Body of pancreas (tissue), 4 donors: ENCODE data around the gene TRAF4. TPM values are rescaled to one million over a fixed set of nuclear protein-coding genes. Genes with fewer than 3 reads are reported as not detected.

ENCODE experiments used
- ATAC-seq: fragments of 150-250 bp; one replicate; pipeline ENCODE4 v1.9.1; 2016
- DNase-seq, 4 donors: peaks; one replicate each; pipeline ENCODE4 v3.0.0-alpha.2; 2019
- H3K27ac ChIP-seq, 4 donors: fragments of 200-600 bp; sonication (generic); 1 replicate in 3 of 4; 2 replicates in 1 of 4; pipeline versions ENCODE4 v1.5.1 to v1.6.1; 2016 to 2019; ENCODE audit warnings: mild to moderate bottlenecking in 1 of 4, mixed read lengths in 1 of 4, moderate library complexity in 1 of 4
- H3K27me3 ChIP-seq, 2 donors: fragments of 200-600 bp; sonication (generic); one replicate each; pipeline ENCODE4 v1.6.0; 2016; ENCODE audit warnings: mild to moderate bottlenecking in 1 of 2
- H3K36me3 ChIP-seq, 2 donors: fragments of 200-600 bp; sonication (generic); replicated peaks in 1 of 2; 2 replicates each; pipeline ENCODE4 v1.5.1; 2016; ENCODE audit warnings: low read depth in 2 of 2; ENCODE audit not compliant: insufficient read depth in 1 of 2
- H3K4me1 ChIP-seq: fragments of 200-600 bp; sonication (generic); one replicate; pipeline ENCODE4 v1.6.0; 2016
- H3K4me3 ChIP-seq, 2 donors: fragments of 200-600 bp; sonication (generic); 1 replicate in 1 of 2; 2 replicates in 1 of 2; pipeline ENCODE4 v1.5.1; 2016 to 2019
- H3K9me3 ChIP-seq, 3 donors: fragments of 200-600 bp; sonication (generic); 1 replicate in 2 of 3; 2 replicates in 1 of 3; pipeline ENCODE4 v1.5.1; 2016
- POLR2A ChIP-seq, 3 donors: fragments of 450-650 bp; IDR thresholded peaks; one replicate each; pipeline ENCODE4 v1.6.1; 2016; ENCODE audit warnings: antibody characterized with exemption in 3 of 3, mild to moderate bottlenecking in 2 of 3
- WGBS, 2 donors: methylation state at CpG; one replicate each; pipeline ENCODE4 v1.1.5; 2017; 5-methylcytosine and 5-hydroxymethylcytosine counted together
- intact Hi-C: fragments of 100-400 bp; cut with DNase I; formaldehyde crosslinking; loops from one replicate; pipeline ENCODE4 v1.15.1; 2023
- total RNA-seq, 2 donors: library from RNA; depleted of rRNA; stranded (reverse); fragments of >200 nt; gene quantifications; one replicate each; pipeline ENCODE4 v1.1.0, GENCODE V29; 2016
- TF ChIP-seq, protein P1 (sequence below), 7 experiments: fragments of 450-650 bp in 4 of 7; fragments of 200-600 bp in 3 of 7; sonication (generic) in 3 of 7; IDR thresholded peaks; one replicate each; pipeline ENCODE4 v1.5.1; 2016 to 2019; ENCODE audit warnings: antibody characterized with exemption in 7 of 7

Gene TRAF4
- total RNA-seq, 2 donors from 2014 or later = 27.5 to 48.1 TPM

DNA sequence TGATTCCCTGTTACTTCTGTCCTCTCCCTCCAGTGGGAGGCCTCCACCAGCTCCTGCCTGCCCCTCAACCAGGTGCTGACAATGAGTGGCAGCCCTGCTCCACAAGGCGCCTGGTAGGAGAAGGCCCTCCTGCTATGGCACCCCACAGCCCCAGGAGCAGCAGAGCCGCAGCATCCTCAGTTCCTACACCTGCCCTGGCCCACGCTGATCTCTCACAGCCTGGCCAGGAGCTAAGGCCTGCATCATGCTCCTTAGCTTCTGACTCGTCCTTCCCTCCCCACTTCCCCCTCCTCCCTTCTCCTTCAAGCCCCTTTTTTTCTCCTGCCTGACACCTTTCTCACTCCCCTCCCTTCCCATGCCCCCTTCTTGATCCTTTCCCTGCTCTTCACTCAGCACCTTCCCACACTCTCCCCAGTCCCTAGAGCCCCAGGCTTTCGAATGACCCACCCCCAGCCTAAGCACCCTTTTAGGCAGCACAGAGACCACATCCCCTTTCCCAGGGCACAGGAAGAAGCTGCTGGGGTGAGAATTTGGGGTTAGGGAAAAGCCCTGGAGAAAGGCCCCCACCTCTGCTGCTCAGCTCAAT is 38.6 kb upstream of the TRAF4 start:
- H3K9me3 ChIP-seq = no peaks in the 10 kb centered on the region
- H3K4me1 ChIP-seq = no peaks in the 10 kb centered on the region
- H3K27ac ChIP-seq = no peak overlapping the region
- TF ChIP-seq, protein P1, sequence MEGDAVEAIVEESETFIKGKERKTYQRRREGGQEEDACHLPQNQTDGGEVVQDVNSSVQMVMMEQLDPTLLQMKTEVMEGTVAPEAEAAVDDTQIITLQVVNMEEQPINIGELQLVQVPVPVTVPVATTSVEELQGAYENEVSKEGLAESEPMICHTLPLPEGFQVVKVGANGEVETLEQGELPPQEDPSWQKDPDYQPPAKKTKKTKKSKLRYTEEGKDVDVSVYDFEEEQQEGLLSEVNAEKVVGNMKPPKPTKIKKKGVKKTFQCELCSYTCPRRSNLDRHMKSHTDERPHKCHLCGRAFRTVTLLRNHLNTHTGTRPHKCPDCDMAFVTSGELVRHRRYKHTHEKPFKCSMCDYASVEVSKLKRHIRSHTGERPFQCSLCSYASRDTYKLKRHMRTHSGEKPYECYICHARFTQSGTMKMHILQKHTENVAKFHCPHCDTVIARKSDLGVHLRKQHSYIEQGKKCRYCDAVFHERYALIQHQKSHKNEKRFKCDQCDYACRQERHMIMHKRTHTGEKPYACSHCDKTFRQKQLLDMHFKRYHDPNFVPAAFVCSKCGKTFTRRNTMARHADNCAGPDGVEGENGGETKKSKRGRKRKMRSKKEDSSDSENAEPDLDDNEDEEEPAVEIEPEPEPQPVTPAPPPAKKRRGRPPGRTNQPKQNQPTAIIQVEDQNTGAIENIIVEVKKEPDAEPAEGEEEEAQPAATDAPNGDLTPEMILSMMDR (IDR thresholded peaks at IDR 0.05) = no peak
- no peak for TF ChIP-seq POLR2A (IDR thresholded peaks at IDR 0.05)
- intact Hi-C loops = no loop called here
- 78 to 87% methylated on average over 4 to 5 of the region's 5 CpGs for WGBS, 2 donors
- DNase-seq = no peak
- H3K4me3 ChIP-seq = no peak overlapping the region
- peaks cover 0 to 25% of the 10 kb centered on the region in 2 donors for H3K36me3 ChIP-seq
- H3K27me3 ChIP-seq = no peaks in the 10 kb centered on the region
- ATAC-seq = no peak

DNA sequence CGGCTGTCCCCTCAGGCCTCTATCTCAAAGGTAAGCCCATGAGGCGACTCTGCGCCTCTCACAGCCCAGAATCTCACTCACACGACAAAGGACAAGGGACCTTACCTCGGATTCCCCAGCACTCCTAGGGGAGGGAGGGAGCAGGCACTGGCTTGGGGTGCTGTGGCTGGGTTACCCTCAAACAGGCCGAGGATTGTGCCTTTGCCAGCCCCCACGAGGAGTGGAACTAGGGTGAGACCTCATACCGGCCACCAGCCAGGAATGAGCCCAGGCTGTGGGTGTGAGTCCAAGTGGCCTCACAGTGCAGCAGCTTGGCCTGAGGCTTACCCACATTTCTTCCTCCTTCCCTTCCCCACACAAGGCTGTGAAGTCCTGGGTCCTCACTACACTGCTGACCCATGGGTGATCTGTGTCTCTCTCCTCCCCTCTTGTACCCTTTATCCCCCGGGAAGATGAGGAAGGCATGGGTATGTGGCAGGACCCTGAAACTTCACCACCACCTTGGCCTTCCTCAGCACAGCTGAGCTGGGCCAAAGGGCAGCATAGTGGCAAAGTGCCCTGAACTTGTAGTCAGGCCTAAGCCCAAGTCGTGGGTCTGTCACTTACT is 38.0 kb upstream of the TRAF4 start:
- H3K4me1 ChIP-seq = peaks cover 4% of the 10 kb centered on the region
- no peak for ATAC-seq
- intact Hi-C loops = no loop called here
- no peaks in the 10 kb centered on the region for H3K27me3 ChIP-seq
- no peaks in the 10 kb centered on the region for H3K9me3 ChIP-seq
- peaks cover 0 to 21% of the 10 kb centered on the region in 2 donors for H3K36me3 ChIP-seq
- WGBS, 2 donors = 66 to 71% methylated on average over 5 to 10 of the region's 10 CpGs
- H3K27ac ChIP-seq = no peak overlapping the region
- TF ChIP-seq, protein P1 (IDR thresholded peaks at IDR 0.05) = no peak
- no peak for TF ChIP-seq POLR2A (IDR thresholded peaks at IDR 0.05)
- no peak overlapping the region for H3K4me3 ChIP-seq
- no peak for DNase-seq

DNA sequence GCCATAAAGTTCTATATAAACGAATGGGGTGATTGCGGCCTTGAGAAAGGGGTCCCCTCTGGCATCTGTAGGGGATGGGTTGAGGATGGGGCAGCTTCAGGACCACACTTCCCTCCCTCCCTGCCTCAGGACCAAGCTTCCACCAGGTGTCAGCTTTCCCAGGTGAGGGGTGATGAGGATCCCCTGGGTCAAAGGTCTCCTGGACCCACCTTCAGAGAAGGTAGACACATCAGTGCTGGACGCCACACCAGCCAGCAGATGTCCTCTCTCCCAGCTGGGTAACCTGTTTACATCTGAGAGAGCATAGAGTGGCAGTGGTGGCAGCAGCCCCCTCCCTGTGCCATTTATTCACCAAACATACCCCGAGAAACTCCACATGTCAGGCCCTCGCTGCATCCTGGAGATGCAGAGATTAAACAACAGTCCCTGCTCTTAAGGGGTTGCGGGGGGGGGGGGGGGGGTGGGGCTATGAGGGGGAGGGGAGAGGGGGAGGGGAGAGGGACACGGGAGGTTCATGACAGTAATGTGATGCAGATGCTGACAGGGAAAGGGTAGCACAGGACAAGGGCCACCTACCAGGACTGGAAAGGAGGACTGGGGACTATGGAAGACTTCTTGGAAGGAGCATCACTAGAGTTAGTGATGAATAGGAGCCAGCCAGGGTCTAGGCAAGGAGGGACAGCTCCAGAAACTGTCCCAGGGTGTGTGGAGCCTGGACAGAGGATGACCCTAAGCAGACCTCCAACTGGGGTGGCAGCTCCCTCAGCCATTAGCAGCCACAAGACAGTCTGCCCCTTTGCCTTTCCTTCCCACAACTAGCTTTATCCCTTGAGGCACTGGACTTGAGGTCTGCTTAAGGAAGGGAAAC is 37.1 kb upstream of the TRAF4 start:
- intact Hi-C loops = no loop called here
- ATAC-seq = no peak

DNA sequence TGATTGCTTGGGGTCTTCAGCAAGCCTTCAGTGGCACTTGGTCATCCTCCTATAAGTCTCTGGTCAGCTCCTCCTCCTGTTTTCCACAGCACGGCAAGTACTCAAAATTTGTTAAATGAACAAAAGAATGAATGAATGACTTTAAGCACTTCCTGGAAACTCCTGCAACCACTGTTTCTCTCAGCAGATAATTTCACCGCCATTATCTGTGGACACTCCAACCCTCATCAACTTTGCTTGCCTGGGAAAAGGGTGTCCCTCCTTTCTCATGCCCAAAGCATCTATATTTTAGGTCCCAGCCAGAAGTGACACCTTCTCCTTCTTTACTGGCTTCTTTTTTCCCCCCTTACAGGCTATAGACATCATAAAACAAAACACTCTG is 36.5 kb upstream of the TRAF4 start:
- H3K27me3 ChIP-seq = no peaks in the 10 kb centered on the region
- H3K36me3 ChIP-seq = peaks cover 0 to 6% of the 10 kb centered on the region in 2 donors
- peaks cover 14% of the 10 kb centered on the region for H3K4me1 ChIP-seq
- no peak overlapping the region for H3K27ac ChIP-seq
- no peak overlapping the region for H3K4me3 ChIP-seq
- intact Hi-C loops = no loop called here
- TF ChIP-seq, protein P1 (IDR thresholded peaks at IDR 0.05) = no peak
- no peak for TF ChIP-seq POLR2A (IDR thresholded peaks at IDR 0.05)
- no peaks in the 10 kb centered on the region for H3K9me3 ChIP-seq
- no peak for ATAC-seq
- DNase-seq = no peak
- 62 to 74% methylated on average over 2 of the region's 2 CpGs for whole genome bisulfite sequencing, 2 donors

More for the DNA sequence above, 37.1 kb upstream of the TRAF4 start:
- H3K4me3 ChIP-seq = no peak overlapping the region
- peaks cover 0 to 12% of the 10 kb centered on the region in 2 donors for H3K36me3 ChIP-seq
- H3K27me3 ChIP-seq = no peaks in the 10 kb centered on the region
- no peak overlapping the region for H3K27ac ChIP-seq
- no peak for DNase-seq
- H3K4me1 ChIP-seq = peaks cover 8% of the 10 kb centered on the region
- H3K9me3 ChIP-seq = no peaks in the 10 kb centered on the region
- WGBS, 2 donors = 46 to 73% methylated on average over 2 to 6 of the region's 7 CpGs
- TF ChIP-seq, protein P1 (IDR thresholded peaks at IDR 0.05) = no peak
- TF ChIP-seq POLR2A (IDR thresholded peaks at IDR 0.05) = no peak
